ENCODE data around the gene HOOK2. TPM values are rescaled to one million over a fixed set of nuclear protein-coding genes. Genes with fewer than 3 reads are reported as not detected.
"Not testable (repeated sequence)": the region's sequence is repeated elsewhere in the genome, so short reads cannot be mapped to it uniquely, and the experiment has no call there.

The HOOK2 gene, protein sequence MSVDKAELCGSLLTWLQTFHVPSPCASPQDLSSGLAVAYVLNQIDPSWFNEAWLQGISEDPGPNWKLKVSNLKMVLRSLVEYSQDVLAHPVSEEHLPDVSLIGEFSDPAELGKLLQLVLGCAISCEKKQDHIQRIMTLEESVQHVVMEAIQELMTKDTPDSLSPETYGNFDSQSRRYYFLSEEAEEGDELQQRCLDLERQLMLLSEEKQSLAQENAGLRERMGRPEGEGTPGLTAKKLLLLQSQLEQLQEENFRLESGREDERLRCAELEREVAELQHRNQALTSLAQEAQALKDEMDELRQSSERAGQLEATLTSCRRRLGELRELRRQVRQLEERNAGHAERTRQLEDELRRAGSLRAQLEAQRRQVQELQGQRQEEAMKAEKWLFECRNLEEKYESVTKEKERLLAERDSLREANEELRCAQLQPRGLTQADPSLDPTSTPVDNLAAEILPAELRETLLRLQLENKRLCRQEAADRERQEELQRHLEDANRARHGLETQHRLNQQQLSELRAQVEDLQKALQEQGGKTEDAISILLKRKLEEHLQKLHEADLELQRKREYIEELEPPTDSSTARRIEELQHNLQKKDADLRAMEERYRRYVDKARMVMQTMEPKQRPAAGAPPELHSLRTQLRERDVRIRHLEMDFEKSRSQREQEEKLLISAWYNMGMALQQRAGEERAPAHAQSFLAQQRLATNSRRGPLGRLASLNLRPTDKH
- polyA plus RNA-seq (2013, experiment 1 of 2): 23.3 TPM
- 23.0 TPM for polyA plus RNA-seq (2013, experiment 2 of 2)

DNA sequence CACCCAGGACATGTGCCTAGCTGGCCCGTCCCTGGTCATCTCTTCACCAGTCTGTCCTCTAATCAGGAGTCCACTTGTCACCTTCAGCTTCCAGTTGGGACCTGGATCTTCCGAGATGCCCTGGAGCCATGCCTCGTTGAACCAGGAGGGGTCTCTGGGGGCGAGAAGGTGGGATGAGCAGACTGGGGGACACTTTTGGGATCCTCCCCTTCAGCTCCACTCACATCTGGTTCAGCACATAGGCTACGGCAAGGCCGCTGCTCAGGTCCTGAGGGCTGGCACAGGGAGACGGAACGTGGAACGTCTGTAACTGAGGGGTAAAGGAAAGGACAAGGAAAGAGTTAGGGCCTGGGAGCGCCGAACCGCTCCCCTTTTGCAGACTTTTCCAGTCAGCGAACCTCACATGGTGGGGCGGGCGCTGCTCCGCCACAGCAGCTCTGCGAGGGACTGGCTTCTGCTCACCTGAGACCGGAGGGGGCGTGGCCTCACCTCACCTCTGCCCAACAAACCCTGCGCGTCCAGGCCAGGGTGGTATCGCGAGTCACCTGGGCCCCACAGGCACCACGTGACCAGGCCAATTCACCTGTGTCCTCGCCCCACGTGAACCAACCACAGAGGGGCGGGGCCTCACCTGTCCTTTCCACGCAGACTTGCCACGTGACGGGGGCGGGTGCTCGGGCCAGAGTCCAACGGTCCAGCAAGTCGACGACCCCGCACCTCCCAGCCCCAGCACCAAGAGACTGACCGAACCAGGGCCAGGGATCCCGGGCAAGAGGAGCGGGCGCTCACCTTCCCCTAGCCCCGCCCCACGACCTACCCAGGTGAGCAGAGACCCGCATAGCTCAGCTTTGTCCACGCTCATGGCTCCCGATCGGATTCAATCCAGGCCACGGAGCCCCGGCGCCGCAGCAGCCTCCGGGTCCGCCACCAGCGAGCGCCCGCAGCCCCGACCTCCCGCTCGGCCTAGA, at the start of gene HOOK2:
Gene HOOK2, minus strand, starts transcription at position 965 of the 968 bp plus-strand sequence. Its CDS starts 103 bp downstream, at position 862.
- Histone ChIP-seq H3K9ac (ENCODE audit: low read depth, low read length) (peak within 1 kb of the TSS; percentile 79), H3K36me3 (ENCODE audit: insufficient read depth, low read length) (peaks cover 4% of the 10 kb centered on the region; the same call in 1 of the 2 replicates), H3K27ac (ENCODE audit: low read depth, low read length) (peak within 1 kb of the TSS; percentile 78), H3K4me1 (ENCODE audit: insufficient read depth, low read length) (peaks cover 12% of the 10 kb centered on the region), H3K9me3 (ENCODE audit: insufficient read depth, low read depth, low read length) (no peaks in the 10 kb centered on the region), H3K27me3 (ENCODE audit: insufficient read depth, low read length) (no peaks in the 10 kb centered on the region), H3K4me3 (ENCODE audit: low read length) (peak within 1 kb of the TSS; percentile 75)
- 20% methylated on average over 58 of the region's 58 CpGs for WGBS

DNA sequence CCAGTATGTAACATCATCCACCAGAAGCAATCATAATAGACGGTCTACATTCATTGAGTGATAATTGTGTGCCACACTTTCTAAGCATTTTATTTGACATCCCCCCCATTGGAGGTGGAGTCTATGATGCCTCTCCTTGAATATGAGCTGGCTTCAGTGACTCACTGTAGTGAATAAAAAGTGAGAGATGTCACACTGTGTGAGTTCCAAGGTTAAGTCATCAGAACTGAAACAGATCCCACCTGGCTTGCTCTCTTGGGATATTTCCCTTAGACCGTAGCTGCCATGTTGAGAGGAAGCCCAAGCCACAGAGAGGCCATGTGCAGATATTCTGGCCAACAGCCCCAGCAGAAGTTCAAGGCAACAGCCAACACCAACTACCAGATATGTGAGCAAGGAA, 46.4 kb upstream of the HOOK2 start:
- H3K27me3 ChIP-seq (ENCODE audit: insufficient read depth, low read length): no peaks in the 10 kb centered on the region
- H3K27ac ChIP-seq (ENCODE audit: low read depth, low read length): no peak overlapping the region
- WGBS: 88% methylated on average over 2 of the region's 2 CpGs
- H3K9me3 ChIP-seq (ENCODE audit: insufficient read depth, low read depth, low read length): no peaks in the 10 kb centered on the region
- H3K36me3 ChIP-seq (ENCODE audit: insufficient read depth, low read length): no peaks in the 10 kb centered on the region
- H3K4me3 ChIP-seq (ENCODE audit: low read length): no peak overlapping the region
- no peak overlapping the region for H3K9ac ChIP-seq (ENCODE audit: low read depth, low read length)
- no peaks in the 10 kb centered on the region for H3K4me1 ChIP-seq (ENCODE audit: insufficient read depth, low read length)

DNA sequence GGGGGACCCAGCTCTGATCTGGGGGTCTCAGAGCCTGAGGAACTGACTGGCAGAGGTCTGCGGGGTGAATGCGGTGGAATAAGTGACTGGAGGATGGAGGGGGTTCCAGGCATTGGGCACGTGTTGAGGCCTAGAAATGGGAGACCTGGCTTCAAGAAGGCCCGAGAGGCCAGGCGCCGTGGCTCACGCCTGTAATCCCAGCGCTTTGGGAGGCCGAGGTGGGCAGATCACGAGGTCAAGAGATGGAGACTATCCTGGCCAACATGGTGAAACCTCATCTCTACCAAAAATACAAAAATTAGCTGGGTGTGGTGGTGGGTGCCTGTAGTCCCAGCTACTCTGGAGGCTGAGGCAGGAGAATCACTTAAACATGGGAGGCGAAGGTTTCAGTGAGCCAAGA, 42.5 kb upstream of the HOOK2 start:
- H3K4me3 ChIP-seq (ENCODE audit: low read length): not testable (repeated sequence)
- 94% methylated on average over 11 of the region's 11 CpGs for WGBS

DNA sequence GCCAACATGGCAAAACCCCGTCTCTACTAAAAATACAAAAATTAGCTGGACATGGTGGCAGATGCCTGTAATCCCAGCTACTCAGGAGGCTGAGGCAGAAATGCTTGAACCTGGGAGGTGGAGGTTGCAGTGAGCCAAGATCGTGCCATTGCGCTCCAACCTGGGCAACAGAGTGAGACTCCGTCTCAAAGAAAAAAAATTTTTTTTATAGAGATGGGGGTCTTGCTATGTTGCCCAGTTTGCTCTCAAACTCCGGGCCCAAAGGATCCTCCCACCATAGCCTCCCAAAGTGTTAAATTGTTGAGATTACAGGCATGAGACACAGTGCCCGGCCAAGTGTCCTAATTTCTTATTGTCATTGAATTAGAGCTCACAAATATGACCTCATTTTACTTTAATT, 41.8 kb upstream of the HOOK2 start:
- H3K9ac ChIP-seq (ENCODE audit: low read depth, low read length); H3K9me3 ChIP-seq (ENCODE audit: insufficient read depth, low read depth, low read length); H3K4me1 ChIP-seq (ENCODE audit: insufficient read depth, low read length); H3K27me3 ChIP-seq (ENCODE audit: insufficient read depth, low read length); H3K4me3 ChIP-seq (ENCODE audit: low read length); H3K27ac ChIP-seq (ENCODE audit: low read depth, low read length): not testable (repeated sequence)
- H3K36me3 ChIP-seq (ENCODE audit: insufficient read depth, low read length): peaks cover 28% of the 10 kb centered on the region
- WGBS: 93% methylated on average over 6 of the region's 6 CpGs

More for the DNA sequence above, 42.5 kb upstream of the HOOK2 start:
- not testable (repeated sequence) for H3K9me3 ChIP-seq (ENCODE audit: insufficient read depth, low read depth, low read length); H3K27ac ChIP-seq (ENCODE audit: low read depth, low read length); H3K4me1 ChIP-seq (ENCODE audit: insufficient read depth, low read length); H3K9ac ChIP-seq (ENCODE audit: low read depth, low read length); H3K27me3 ChIP-seq (ENCODE audit: insufficient read depth, low read length)
- H3K36me3 ChIP-seq (ENCODE audit: insufficient read depth, low read length): peaks cover 28% of the 10 kb centered on the region

DNA sequence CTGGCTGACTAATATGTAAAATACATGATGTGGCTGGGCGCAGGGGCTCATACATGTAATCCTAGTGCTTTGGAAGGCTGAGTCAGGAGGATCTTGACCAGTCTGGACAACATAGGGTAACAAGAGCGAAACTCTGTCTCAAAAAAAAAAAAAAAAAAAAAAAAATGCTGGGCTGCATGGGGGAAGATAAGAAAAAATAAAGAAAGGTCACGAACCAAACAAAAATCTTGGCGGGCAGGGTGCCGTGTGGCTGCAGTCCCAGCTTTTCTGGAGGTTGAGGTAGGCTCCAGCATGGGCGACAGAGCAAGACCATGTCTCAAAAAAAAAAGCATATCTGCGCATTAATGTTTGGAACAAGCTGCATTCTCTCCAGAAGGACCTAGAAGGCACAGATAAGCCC, 39.7 kb upstream of the HOOK2 start:
- Histone ChIP-seq H3K4me3 (ENCODE audit: low read length) (no peak overlapping the region), H3K9me3 (ENCODE audit: insufficient read depth, low read depth, low read length) (no peaks in the 10 kb centered on the region), H3K9ac (ENCODE audit: low read depth, low read length) (no peak overlapping the region), H3K27ac (ENCODE audit: low read depth, low read length) (no peak overlapping the region), H3K27me3 (ENCODE audit: insufficient read depth, low read length) (no peaks in the 10 kb centered on the region), H3K4me1 (ENCODE audit: insufficient read depth, low read length) (no peaks in the 10 kb centered on the region), H3K36me3 (ENCODE audit: insufficient read depth, low read length) (peaks cover 45% of the 10 kb centered on the region)
- 98% methylated on average over 7 of the region's 7 CpGs for WGBS

DNA sequence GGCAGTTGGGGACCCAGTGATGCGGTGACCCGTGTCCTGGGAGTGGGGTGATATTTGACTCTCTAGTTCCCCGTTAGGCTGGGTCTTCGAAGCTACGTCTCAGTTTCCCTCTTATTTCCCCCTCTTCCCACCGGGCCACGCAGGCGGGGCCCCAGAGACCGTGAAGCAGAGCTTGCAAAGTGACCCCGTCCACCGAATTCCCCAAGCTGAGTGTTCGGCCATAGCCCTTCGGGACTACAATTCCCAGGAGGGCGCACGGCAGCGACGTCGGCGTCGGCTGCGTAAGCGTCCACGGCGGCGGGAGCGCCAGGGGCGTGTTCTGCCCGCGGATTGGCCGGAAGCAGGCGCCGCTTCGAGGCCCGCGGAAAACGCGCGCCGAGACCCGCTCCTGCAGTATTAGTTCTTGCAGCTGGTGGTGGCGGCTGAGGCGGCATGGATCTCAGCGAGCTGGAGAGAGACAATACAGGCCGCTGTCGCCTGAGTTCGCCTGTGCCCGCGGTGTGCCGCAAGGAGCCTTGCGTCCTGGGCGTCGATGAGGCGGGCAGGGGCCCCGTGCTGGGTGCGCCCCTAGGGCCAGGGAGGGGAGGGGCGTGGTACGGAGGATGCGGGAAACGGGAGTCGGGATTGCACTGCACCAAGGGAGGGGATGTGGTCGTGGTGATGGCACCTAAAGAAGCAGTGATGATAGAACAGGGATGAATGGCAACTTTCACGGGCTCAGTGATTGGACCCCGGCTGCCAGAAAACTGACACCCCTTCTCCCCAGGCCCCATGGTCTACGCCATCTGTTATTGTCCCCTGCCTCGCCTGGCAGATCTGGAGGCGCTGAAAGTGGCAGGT, 31.1 kb upstream of the HOOK2 start, which contains the start of gene RNASEH2A:
Gene RNASEH2A, plus strand, starts transcription at position 343 of the 840 bp plus-strand sequence. Its CDS starts 90 bp downstream, at position 433.
- Histone ChIP-seq H3K4me1 (ENCODE audit: insufficient read depth, low read length) (no peaks in the 10 kb centered on the region), H3K36me3 (ENCODE audit: insufficient read depth, low read length) (peaks cover 32% of the 10 kb centered on the region), H3K9me3 (ENCODE audit: insufficient read depth, low read depth, low read length) (no peaks in the 10 kb centered on the region), H3K27ac (ENCODE audit: low read depth, low read length) (peak within 1 kb of the TSS; percentile 63), H3K27me3 (ENCODE audit: insufficient read depth, low read length) (peaks cover 10% of the 10 kb centered on the region; the same call in 1 of the 2 replicates), H3K9ac (ENCODE audit: low read depth, low read length) (peak within 1 kb of the TSS; percentile 79), H3K4me3 (ENCODE audit: low read length) (peak within 1 kb of the TSS; percentile 80)
- WGBS: 6% methylated on average over 66 of the region's 66 CpGs

DNA sequence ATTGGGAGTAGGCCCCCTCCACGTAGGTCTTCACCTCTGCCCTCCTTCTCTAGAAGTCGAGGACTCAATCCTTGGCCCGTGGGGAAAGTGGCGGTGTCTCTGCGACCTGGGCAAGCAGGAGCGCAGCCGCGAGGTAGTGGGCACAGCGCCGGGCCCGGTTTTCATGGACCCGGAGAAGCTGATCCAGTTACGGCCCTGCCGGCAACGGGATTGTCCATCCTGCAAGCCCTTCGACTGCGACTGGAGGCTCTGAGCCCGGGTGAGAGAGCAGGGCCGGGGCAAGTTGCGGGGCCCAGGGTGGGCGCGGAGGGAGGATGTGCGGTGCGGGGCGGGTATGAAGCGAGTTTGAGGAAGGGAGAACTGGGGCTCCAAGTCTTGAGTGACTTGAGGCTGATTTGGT, 28.7 kb upstream of the HOOK2 start:
- H3K4me1 ChIP-seq (ENCODE audit: insufficient read depth, low read length): peaks cover 5% of the 10 kb centered on the region; the same call in 1 of the 2 replicates

DNA sequence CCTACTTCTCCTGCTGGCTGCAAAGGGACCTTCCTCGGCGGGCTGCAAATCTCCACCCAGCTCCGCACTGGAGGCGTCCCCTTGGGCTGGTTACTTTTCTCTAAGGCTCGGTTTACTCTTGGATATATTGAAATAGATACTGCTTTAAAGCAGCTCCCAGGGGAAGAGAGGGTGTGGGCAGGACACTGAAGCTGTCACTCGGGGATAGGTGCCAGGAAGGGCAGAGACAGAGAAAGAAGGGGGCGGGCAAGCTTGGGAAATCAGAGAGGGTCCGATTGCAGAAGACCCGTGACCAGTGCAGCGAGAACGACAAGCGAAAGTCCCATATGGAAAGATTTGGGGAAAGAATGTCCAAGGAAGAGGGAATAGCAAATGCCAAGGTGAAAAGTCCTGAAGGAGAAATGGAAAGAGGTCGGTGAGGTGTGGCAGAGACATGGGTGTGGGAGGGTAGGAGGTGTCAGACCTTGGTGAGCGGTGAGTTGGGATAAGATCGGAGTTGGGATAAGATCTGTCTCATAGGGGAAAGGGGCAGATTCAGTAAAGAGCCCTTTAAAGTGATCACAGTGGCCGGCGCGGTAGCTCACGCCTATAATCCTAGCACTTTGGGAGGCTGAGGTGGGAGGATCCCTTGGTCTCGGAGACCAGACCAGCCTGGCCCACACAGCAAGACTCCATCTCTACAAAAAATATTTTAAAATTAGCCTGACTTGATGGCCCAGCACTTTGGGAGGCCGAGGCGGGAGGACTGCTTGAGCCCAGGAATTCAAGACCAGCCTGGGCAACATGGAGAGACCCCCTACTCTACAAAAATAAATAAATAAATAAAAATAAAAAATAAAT, 27.1 kb upstream of the HOOK2 start:
- WGBS: 49% methylated on average over 22 of the region's 22 CpGs
- Histone ChIP-seq H3K4me1 (ENCODE audit: insufficient read depth, low read length) (peaks cover 5% of the 10 kb centered on the region; the same call in 1 of the 2 replicates), H3K4me3 (ENCODE audit: low read length) (peak overlapping the region; percentile 77), H3K36me3 (ENCODE audit: insufficient read depth, low read length) (peaks cover 19% of the 10 kb centered on the region), H3K27ac (ENCODE audit: low read depth, low read length) (no peak overlapping the region), H3K9ac (ENCODE audit: low read depth, low read length) (no peak overlapping the region), H3K27me3 (ENCODE audit: insufficient read depth, low read length) (peaks cover 10% of the 10 kb centered on the region; the same call in 1 of the 2 replicates), H3K9me3 (ENCODE audit: insufficient read depth, low read depth, low read length) (no peaks in the 10 kb centered on the region)

More for the DNA sequence above, 28.7 kb upstream of the HOOK2 start:
- H3K9me3 ChIP-seq (ENCODE audit: insufficient read depth, low read depth, low read length): no peaks in the 10 kb centered on the region
- H3K9ac ChIP-seq (ENCODE audit: low read depth, low read length): no peak overlapping the region
- H3K27me3 ChIP-seq (ENCODE audit: insufficient read depth, low read length): peaks cover 10% of the 10 kb centered on the region; the same call in 1 of the 2 replicates
- 92% methylated on average over 26 of the region's 26 CpGs for WGBS
- H3K4me3 ChIP-seq (ENCODE audit: low read length): no peak overlapping the region
- no peak overlapping the region for H3K27ac ChIP-seq (ENCODE audit: low read depth, low read length)
- H3K36me3 ChIP-seq (ENCODE audit: insufficient read depth, low read length): peaks cover 27% of the 10 kb centered on the region

DNA sequence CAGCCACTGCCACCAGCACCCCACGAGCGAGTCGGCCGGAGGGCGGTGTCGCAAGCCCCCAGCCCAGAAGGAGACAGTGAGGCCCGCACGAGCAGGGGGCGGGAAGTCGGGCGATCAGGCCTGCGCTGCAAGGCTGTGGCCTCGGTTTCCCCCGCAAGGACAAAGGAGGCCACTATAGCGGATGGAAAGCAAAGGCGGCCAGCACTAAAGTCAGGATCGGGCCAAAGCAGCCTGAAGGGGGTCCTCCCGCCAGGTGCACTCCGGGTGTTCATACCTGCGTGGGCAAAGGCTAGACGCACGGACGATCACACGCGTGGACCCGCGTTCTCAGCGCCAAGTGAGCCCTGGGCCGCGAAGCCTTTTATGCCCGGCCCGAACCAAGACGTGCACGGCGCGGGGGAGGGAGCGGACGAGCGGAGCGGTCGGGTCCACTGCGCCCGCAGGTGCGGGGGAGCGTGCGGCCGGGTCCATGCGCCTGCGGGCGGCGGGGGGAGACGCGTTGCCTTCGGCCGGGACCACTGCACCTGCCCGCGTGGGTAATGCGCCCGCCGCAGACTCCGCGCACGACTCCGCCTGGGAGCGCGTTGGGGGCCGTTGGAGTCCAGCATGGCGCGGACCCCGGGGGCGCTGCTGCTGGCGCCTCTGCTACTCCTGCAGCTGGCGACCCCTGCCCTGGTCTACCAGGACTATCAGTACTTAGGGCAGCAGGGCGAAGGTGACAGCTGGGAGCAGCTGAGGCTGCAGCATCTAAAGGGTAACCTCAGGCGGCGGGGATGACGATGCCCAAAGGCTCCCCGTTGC, 26.3 kb upstream of the HOOK2 start, which contains the start of the genes PRDX2 and THSD8:
Gene PRDX2, minus strand, starts transcription at position 335 of the 801 bp plus-strand sequence. CDS start 539 bp downstream, outside the sequence.
Gene THSD8, plus strand, starts transcription at position 604 of the 801 bp plus-strand sequence. Its CDS starts 3 bp downstream, at position 607.
- peaks cover 10% of the 10 kb centered on the region; the same call in 1 of the 2 replicates for H3K27me3 ChIP-seq (ENCODE audit: insufficient read depth, low read length)
- WGBS: under 1% methylated on average over 78 of the region's 78 CpGs
- H3K9me3 ChIP-seq (ENCODE audit: insufficient read depth, low read depth, low read length): no peaks in the 10 kb centered on the region
- peak within 1 kb of the TSS; percentile 81 for H3K9ac ChIP-seq (ENCODE audit: low read depth, low read length)
- H3K27ac ChIP-seq (ENCODE audit: low read depth, low read length): peak within 1 kb of the TSS; percentile 51; the same call in 1 of the 2 replicates
- H3K36me3 ChIP-seq (ENCODE audit: insufficient read depth, low read length): peaks cover 26% of the 10 kb centered on the region
- peaks cover 5% of the 10 kb centered on the region; the same call in 1 of the 2 replicates for H3K4me1 ChIP-seq (ENCODE audit: insufficient read depth, low read length)
- H3K4me3 ChIP-seq (ENCODE audit: low read length): peak within 1 kb of the TSS; percentile 77
